HG03460 (cell line): ENCODE data around the gene ANKRD27.
"Not testable (repeated sequence)": the region's sequence is repeated elsewhere in the genome, so short reads cannot be mapped to it uniquely, and the experiment has no call there.

ENCODE experiments used
- ATAC-seq: cut with Tn5 transposase; IDR thresholded peaks from one replicate; pipeline ENCODE4 v1.9.1; 2021; ENCODE audit not compliant: unreplicated experiment

The ANKRD27 gene

GRCh38 chr19:32674931-32675719 lies at the start of gene ANKRD27:
ANKRD27 (minus strand) TSS chr19:32675180; CDS start chr19:32659015, 16,165 bp downstream.
- peak; percentile 96 for ATAC-seq

GRCh38 chr19:32720936-32721250 lies 45.9 kb upstream of the ANKRD27 start:
- ATAC-seq: no peak

GRCh38 chr19:32720216-32720935 lies 45.4 kb upstream of the ANKRD27 start:
- ATAC-seq: no peak

GRCh38 chr19:32719611-32720059 lies 44.7 kb upstream of the ANKRD27 start, which contains the start of gene TDRD12:
TDRD12 (plus strand) TSS chr19:32719767; CDS start chr19:32720073, 306 bp downstream.
- no peak for ATAC-seq

- ATAC-seq: no peak
These were observed 43.3 kb upstream of the ANKRD27 start for GRCh38 chr19:32718286-32718685.

GRCh38 chr19:32717496-32717895 lies 42.5 kb upstream of the ANKRD27 start:
- no peak for ATAC-seq

- ATAC-seq: not testable (repeated sequence)
These were observed 41.2 kb upstream of the ANKRD27 start for GRCh38 chr19:32716203-32716602.

- ATAC-seq: no peak
These were observed 36.8 kb upstream of the ANKRD27 start for GRCh38 chr19:32711747-32712146.

GRCh38 chr19:32709032-32709431 lies 34.1 kb upstream of the ANKRD27 start:
- no peak for ATAC-seq

GRCh38 chr19:32708457-32708856 lies 33.5 kb upstream of the ANKRD27 start:
- ATAC-seq: no peak

GRCh38 chr19:32704006-32704405 lies 29.0 kb upstream of the ANKRD27 start:
- not testable (repeated sequence) for ATAC-seq

GRCh38 chr19:32702010-32702409 lies 27.0 kb upstream of the ANKRD27 start:
- ATAC-seq: no peak

- not testable (repeated sequence) for ATAC-seq
These were observed 25.1 kb upstream of the ANKRD27 start for GRCh38 chr19:32700129-32700528.

GRCh38 chr19:32696771-32697170 lies 21.8 kb upstream of the ANKRD27 start:
- ATAC-seq: not testable (repeated sequence)

- not testable (repeated sequence) for ATAC-seq
These were observed 20.5 kb upstream of the ANKRD27 start for GRCh38 chr19:32695506-32695905.

- not testable (repeated sequence) for ATAC-seq
These were observed 19.9 kb upstream of the ANKRD27 start for GRCh38 chr19:32694851-32695250.

- not testable (repeated sequence) for ATAC-seq
These were observed 19.3 kb upstream of the ANKRD27 start for GRCh38 chr19:32694316-32694715.

- ATAC-seq: not testable (repeated sequence)
These were observed 18.4 kb upstream of the ANKRD27 start for GRCh38 chr19:32693151-32694108.

GRCh38 chr19:32692727-32693061 lies 17.7 kb upstream of the ANKRD27 start:
- no peak for ATAC-seq

GRCh38 chr19:32691952-32692726 lies 17.2 kb upstream of the ANKRD27 start:
- peak; percentile 56 for ATAC-seq
